Cortex of kidney (tissue), 1 donor: ENCODE data around the gene FAM180B.
"Not testable (repeated sequence)": the region's sequence is repeated elsewhere in the genome, so short reads cannot be mapped to it uniquely, and the experiment has no call there.

Experiments
- DNase-seq: peaks from one replicate; lab custom pipeline; 2025; lab: John Stamatoyannopoulos, UW

FAM180B gene

DNA sequence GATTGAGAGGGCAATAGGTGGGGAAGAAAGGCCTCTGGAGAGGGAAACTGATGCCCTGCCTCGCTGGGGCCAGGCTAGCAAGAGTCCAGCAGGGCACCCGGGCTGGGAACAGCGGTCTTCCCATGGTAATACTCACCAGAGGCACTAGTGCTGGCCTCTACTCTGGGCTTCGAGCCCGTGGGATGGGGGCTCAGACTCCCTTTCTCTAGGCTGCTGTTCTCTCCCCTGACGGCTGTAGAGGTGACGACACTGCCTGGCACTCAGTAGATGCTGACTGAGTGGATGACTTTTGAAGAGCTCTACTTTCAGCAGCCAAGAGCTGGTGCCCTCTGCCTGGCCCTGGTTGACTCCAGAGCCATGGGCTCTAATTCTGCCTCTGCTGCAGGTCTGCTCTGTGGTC, 8.6 kb downstream of the FAM180B start:
- DNase-seq = no peak

DNA sequence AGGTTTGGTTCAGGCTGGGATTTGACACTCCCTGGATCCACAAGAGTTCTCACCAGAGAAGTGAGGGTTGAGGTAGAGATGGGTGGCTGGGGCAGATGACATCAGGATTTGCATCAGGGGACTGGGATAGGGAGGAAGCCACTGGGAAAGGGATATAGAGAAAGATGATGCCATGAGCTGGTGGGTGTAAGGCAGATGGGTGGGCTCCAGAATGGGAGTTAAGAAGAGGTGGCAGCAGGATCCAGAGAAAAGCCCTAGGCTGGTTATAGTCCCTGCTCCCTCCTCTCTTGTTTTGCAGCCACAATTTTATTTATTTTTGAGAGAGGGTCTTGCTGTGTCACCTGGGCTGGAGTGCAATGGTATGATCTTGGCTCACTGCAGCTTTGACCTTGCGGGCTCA, 9.5 kb downstream of the FAM180B start:
- DNase-seq = no peak

DNA sequence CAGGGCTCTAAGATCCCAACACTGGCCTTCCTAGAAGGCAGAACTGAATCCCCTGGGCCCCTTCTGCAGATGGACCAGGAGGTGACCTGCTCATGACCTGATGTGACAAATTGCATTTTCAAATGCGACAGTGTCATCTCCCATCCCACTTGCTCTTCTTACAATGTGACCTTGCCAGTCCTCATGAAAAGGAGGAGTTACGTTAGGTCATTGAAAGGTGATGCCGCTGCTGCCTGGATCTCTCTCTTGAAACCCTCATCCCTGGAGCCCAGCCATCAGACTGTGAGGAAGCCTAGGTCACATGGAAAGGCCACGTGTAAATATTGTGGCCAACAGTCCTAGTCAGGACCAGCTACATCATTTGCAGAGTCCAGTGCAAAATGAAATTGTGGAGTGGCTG, 13.4 kb downstream of the FAM180B start:
- no peak for DNase-seq

DNA sequence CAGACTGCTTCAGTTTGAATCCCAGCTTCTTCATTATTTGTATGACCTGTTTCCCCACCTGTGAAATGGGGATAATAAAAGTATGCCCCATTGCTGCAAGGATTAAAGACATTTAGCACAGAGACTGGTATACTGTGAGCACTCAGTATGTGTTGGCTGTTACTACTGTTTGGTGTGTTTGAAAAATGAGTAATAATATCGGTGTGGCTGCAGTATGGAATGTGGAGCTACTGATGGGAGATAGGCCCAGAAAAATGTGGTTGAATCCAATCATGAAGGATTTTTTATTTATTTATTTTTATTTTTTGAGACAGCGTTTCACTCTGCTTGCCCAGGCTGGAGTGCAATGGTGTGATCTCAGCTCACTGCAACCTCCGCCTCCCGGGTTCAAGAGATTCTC, 16.8 kb downstream of the FAM180B start:
- DNase-seq = no peak

DNA sequence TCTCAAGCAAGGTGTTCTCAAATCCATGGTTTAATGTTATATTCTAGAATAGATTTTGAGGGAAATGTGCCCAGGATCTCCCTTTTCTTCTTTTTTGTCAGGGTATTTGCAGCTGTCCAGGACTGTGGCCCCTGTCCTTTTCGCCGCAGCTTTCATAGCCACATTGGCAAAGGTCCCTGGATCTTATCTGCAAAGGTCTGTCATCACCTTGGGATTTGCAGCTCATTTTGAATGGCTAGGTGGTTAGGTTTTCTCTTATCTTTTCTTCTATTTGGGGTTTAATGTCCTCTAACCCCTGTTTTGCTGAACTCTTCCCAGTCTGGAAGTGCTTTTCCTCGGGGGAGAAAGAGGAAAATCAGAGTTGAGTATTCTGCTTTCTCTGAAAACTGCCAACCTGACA, 19.4 kb downstream of the FAM180B start:
- DNase-seq = no peak

DNA sequence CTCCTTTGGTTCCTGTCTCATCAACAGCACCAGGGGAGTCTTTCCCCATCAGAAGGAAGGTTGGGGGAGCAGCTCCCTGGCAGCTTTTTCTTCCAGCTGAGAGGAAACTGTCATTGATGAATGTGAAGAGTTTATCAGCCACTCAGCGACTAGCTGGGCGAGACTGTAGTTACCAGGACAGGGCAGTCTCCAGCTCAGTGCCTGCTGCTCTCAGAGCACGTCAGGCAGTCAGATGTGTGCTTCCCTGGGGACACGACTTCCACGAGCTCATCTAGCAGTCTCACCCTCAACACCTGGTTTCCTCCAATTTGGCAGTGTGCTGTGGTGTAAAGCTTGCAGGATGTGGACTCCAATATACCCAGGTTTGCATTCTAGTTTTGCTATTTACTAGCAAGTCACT, 20.3 kb downstream of the FAM180B start:
- DNase-seq = no peak

DNA sequence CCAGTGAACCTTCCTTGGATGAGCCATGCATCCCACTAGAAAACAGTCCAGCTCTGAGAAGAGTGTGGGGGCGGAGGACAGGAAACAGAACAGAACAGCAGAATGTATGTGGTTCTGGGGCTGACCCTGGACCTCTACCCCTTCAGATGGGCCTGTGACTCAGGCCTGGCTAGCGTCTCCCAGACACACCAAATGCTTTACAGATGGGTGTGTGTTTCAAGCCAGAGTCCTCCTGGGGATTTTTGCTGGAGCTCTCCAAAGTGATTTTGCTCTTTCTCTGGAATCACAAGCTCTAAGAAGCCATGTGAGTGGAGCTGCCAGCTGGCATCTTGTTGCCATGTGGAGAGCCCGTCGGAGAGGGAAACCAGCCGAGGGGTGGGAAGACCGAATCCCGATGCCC, 20.9 kb downstream of the FAM180B start:
- DNase-seq = no peak

DNA sequence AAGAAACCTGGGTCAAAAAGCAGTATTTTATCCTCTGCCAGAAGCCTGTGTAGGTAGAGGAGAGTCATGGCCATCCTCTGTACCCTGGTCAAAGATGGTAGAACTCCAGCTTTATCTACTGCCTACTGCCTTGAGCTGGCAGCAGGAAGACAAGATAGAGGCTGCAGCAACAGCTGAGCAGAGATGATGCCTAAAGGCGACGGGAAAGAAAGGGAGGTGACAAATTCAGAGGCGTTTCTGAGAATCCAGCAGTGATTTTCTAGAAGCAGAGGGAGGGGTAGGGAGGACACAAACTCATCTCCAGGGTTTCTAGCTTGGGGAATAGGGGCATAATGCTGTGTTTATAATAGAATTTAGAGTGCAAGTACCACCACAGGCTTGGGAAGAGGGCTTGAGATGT, 23.2 kb downstream of the FAM180B start:
- no peak for DNase-seq

DNA sequence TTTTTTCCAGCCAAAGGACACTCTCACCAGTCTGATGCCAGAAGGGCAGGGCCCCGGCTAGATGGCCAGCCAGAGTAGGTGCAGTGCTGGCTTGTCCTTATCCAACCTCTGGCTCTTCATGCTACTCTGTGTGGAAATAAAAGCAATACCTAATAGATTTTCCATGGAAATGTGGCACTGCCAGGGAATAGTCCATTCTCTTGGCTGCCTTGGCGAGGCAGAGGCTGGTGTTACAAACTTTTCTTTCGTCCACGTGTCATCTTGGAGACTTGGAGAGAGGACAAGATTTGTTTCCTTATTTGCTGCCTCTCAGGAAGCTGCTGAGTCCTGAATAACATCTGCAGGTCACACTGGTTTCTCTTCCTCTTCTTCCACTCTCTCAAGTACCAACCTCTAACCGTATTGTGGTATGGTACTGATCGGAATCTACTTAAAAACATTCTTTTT, 24.9 kb downstream of the FAM180B start:
- DNase-seq = no peak

DNA sequence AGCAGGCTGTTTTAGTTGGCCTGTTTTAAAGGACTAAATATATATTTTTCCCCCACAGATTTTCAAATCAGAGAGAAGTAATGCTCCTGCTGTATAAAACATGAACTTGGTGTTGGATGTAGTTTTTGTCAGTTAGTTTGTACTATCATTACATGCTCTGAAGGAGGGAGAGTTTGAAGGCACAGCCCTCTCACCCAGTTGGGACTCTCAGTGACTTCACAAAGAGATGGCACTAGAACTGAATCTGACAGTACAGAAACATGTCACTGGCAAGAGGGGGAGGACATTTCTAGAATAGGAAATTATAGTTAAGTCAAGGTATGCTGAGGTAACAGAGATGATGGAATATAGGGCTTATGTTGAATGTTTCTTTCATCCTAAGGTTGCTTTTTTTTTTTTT, 28.8 kb downstream of the FAM180B start:
- DNase-seq = no peak

DNA sequence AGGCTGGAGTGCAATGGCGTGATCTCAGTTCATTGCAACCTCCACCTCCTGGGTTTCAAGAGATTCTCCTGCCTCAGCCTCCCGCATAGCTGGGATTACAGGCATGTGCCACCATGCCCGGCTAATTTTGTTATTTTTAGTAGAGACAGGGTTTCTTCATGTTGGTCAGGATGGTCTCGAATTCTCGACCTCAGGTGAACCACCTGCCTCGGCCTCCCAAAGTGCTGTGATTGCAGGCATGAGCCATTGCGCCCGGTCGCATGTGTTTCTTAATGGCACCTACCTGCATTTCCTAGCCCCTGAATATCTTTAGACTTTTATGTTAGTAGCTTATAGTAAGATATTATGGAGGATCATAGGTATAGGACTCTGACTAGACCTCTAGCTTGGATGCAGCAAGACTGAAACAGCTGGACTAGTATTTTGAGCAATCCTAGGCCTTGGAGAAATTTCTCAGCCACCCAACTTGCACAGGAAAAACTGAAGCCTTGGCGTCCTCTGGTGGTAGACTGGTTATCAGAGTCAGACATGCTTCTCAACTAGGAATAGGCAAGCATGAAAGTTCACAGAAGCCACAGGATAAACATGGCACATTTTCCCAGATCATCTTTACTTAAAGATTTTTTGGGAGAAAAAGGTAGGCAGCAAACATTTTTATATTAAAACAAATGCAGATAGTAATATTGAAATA, 30.4 kb downstream of the FAM180B start:
- no peak for DNase-seq

DNA sequence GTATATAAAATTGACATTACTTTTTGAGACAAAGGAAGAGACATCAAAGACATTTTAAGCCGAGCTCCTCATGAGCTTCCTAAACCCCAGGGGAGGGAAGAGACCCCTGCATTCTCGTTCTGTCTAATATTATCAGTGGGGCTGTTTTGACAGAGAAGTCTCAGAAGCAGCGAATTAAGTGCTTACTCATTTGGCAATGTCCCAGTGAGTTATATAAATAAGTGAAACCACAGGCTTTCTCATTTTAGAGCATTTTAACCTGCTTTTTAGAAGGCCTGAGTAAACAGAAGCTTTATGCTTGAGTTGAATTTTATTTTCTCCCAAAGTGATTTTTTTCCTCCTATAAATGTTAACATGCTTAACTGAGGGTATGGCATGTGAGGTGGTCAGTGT, 30.9 kb downstream of the FAM180B start:
- no peak for DNase-seq

DNA sequence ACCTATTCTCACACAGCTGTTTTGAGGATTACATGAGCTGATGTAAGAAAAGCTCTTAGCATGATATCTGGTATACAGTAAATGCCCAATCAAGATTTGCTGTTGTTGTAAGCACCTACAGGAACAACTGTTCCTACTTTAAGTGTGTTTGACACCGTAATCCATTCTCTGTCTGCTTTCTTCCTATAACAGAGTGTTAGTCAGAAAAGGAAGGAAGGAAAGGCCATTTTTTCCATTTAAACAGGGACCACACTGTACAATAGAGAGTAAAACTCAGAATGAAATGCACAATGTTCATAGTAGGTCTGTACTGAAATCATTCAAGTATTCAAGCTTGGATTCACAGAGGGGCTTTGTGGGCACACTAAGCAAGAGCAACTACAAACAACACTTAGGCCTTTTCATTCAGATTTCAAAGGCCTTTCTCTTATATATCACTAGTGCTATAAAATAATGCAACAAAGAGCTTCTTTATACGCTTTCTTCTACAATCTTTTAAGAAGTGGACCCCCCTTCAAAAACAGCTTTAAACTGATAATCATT, 34.4 kb downstream of the FAM180B start:
- no peak for DNase-seq

DNA sequence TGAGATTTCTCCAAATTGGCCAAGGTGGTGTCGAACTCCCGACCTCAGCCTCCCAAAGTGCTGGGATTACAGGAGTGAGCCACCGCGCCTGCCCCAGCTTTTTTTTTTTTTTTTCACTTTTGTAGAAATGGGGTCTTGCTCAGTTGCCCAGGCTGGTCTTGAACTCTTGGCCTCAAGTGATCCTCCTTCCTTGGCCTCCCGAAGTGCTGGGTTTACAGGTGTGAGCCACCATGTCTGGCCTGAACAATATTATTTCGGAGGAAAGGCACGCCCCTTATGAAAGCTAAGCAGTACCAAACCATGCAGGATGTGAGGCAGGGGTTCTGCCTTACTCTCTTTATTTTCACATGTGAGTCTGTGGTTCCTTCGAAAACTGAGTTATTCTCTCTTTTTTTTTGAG, 39.8 kb downstream of the FAM180B start:
- DNase-seq = no peak

DNA sequence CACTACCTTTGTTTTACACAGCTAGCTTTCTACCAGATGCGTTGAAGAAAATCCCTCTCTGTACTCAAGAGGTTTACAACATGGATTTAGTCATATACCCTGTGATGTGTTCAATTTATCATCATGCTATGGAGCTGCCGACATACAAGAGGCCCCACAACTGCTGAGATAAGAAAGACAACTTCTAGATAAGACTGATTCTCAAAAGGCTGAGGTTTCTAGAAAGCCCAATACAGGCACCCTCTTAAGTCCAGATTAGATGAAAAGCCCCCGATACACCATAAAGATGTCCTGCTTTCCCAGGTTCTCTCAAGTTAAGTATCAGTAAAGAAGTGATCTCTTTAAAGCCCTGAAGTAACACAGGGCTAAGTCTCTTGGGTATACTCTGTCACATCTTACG, 41.5 kb downstream of the FAM180B start:
- no peak for DNase-seq

DNA sequence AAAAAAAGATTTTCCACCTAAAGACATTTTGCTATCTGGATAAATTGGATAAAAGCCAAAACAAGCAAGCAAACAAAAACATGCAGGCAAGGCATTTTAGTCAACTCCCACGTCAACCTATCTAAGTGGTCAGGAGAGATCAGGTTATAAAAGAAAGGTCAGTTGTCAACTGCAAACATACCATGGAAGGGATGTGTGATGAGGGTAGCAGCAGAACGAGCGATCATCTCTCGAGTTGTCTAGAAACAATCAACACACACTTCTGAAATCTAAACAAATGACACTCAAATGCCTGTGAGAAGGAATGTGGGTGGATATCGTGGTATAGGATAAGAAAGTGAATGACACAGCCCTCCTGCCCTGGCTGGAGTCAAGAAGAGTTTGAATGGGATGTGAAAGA, 45.0 kb downstream of the FAM180B start:
- no peak for DNase-seq

DNA sequence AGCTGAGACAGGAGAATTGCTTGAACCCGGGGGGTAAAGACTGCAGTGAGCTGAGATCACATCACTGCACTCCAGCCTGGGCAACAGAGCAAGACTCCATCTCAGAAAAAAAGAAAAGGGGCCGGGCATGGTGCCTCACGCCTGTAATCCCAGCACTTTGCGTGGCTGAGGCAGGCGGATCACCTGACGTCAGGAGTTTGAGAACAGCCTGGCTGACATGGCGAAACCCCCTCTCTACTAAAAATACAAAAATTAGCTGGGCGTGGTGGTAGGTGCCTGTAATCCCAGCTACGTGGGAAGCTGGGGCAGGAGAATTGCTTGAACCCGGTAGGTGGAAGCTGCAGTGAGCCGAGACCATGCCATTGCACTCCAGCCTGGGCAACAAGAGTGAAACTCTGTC, 49.9 kb downstream of the FAM180B start:
- DNase-seq = not testable (repeated sequence)
